MM.1S (cell line): ENCODE data around the gene TMEM273.

Experiments
- EZH2 ChIP-seq: fragments of 300-600 bp; sonication (generic); optimal IDR thresholded peaks from 2 replicates; pipeline ENCODE3; 2017; ENCODE audit warnings: low read depth, mild to moderate bottlenecking, antibody characterized with exemption, low read length, mixed read lengths
- TF ChIP-seq, protein P1 (sequence below): fragments of 300-600 bp; sonication (generic); IDR thresholded peaks from 2 replicates; pipeline ENCODE4 v1.5.1; 2016; ENCODE audit warnings: antibody characterized with exemption, low read length, mixed read lengths

GRCh38 chr10:49112098-49112497 lies 76.1 kb downstream of the TMEM273 start:
- TF ChIP-seq, protein P1, sequence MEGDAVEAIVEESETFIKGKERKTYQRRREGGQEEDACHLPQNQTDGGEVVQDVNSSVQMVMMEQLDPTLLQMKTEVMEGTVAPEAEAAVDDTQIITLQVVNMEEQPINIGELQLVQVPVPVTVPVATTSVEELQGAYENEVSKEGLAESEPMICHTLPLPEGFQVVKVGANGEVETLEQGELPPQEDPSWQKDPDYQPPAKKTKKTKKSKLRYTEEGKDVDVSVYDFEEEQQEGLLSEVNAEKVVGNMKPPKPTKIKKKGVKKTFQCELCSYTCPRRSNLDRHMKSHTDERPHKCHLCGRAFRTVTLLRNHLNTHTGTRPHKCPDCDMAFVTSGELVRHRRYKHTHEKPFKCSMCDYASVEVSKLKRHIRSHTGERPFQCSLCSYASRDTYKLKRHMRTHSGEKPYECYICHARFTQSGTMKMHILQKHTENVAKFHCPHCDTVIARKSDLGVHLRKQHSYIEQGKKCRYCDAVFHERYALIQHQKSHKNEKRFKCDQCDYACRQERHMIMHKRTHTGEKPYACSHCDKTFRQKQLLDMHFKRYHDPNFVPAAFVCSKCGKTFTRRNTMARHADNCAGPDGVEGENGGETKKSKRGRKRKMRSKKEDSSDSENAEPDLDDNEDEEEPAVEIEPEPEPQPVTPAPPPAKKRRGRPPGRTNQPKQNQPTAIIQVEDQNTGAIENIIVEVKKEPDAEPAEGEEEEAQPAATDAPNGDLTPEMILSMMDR: no peak
- TF ChIP-seq EZH2: no peak
